Cardiac muscle cell (in vitro differentiated cells and primary cell): ENCODE data around the gene POFUT1. TPM values are rescaled to one million over a fixed set of nuclear protein-coding genes. Genes with fewer than 3 reads are reported as not detected.

Experiments
- DNase-seq, 2 donors: peaks; one replicate each; pipeline versions ENCODE4 v3.0.0 to v3.0.0-alpha.2; 2010 to 2017; ENCODE audit warnings: low read depth in 1 of 2, low spot score in 1 of 2
- H3K27ac ChIP-seq: fragments of 200-600 bp; sonication (generic); 2 replicates; pipeline ENCODE4 v1.5.1; 2016
- H3K27me3 ChIP-seq: fragments of 200-600 bp; sonication (generic); 2 replicates; pipeline ENCODE4 v1.6.0; 2016; ENCODE audit warnings: control low read depth
- H3K36me3 ChIP-seq: fragments of 200-600 bp; sonication (generic); 2 replicates; pipeline ENCODE4 v1.5.1; 2016; ENCODE audit warnings: control low read depth
- H3K4me1 ChIP-seq: fragments of 200-600 bp; sonication (generic); 2 replicates; pipeline ENCODE4 v1.8.1; 2017; ENCODE audit warnings: low read depth, mild to moderate bottlenecking, mixed run types
- H3K4me3 ChIP-seq: fragments of 200-600 bp; sonication (generic); 2 replicates; pipeline ENCODE4 v1.5.1; 2016; ENCODE audit warnings: mild to moderate bottlenecking
- H3K9me3 ChIP-seq: fragments of 200-600 bp; sonication (generic); 2 replicates; pipeline ENCODE4 v1.5.1; 2017; ENCODE audit warnings: low read depth, mild to moderate bottlenecking, control low read depth
- polyA plus RNA-seq: library from polyadenylated mRNA; unstranded; fragments of >200 nt; fragmentation: Nextera tagmentation; extraction: Ambion mirVana; gene quantifications from 2 replicates; pipeline ENCODE4 v1.2.1, GENCODE V29; 2016
- total RNA-seq: library from RNA; depleted of rRNA; stranded (reverse); fragments of >200 nt; gene quantifications from 2 replicates; pipeline ENCODE4 v1.2.3, GENCODE V29; 2016
- TF ChIP-seq, protein P1 (sequence below): IDR thresholded peaks from 2 replicates; pipeline ENCODE4 v1.5.1; 2012; ENCODE audit warnings: low read depth, mild to moderate bottlenecking, low read length

Gene POFUT1
- total and polyA plus RNA-seq, 2 experiments from 2014 or later, result 25.1 to 31.4 TPM

GRCh38 chr20:32206760-32207625 lies 687 bp upstream of the POFUT1 start:
- peak overlapping the region; percentile 87 for H3K4me3 ChIP-seq
- H3K27me3 ChIP-seq, result no peaks in the 10 kb centered on the region
- H3K9me3 ChIP-seq, result no peaks in the 10 kb centered on the region
- DNase-seq, result no peak
- H3K4me1 ChIP-seq, result peaks cover 46% of the 10 kb centered on the region
- H3K27ac ChIP-seq, result peak overlapping the region; percentile 99
- TF ChIP-seq, protein P1, sequence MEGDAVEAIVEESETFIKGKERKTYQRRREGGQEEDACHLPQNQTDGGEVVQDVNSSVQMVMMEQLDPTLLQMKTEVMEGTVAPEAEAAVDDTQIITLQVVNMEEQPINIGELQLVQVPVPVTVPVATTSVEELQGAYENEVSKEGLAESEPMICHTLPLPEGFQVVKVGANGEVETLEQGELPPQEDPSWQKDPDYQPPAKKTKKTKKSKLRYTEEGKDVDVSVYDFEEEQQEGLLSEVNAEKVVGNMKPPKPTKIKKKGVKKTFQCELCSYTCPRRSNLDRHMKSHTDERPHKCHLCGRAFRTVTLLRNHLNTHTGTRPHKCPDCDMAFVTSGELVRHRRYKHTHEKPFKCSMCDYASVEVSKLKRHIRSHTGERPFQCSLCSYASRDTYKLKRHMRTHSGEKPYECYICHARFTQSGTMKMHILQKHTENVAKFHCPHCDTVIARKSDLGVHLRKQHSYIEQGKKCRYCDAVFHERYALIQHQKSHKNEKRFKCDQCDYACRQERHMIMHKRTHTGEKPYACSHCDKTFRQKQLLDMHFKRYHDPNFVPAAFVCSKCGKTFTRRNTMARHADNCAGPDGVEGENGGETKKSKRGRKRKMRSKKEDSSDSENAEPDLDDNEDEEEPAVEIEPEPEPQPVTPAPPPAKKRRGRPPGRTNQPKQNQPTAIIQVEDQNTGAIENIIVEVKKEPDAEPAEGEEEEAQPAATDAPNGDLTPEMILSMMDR, result no peak
- H3K36me3 ChIP-seq, result no peaks in the 10 kb centered on the region

- peak overlapping the region; percentile 87 for H3K4me3 ChIP-seq
- peak in 1 of 2 donors; percentile 18 for DNase-seq
- H3K27me3 ChIP-seq, result no peaks in the 10 kb centered on the region
- H3K27ac ChIP-seq, result peak overlapping the region; percentile 99
- H3K4me1 ChIP-seq, result peaks cover 33% of the 10 kb centered on the region
- no peaks in the 10 kb centered on the region for H3K9me3 ChIP-seq
- TF ChIP-seq, protein P1, result no peak
- H3K36me3 ChIP-seq, result no peaks in the 10 kb centered on the region
Observed at GRCh38 chr20:32208499-32209154, 947 bp downstream of the POFUT1 start.

- Histone ChIP-seq H3K36me3 (no peaks in the 10 kb centered on the region), H3K4me3 (no peak overlapping the region), H3K27me3 (no peaks in the 10 kb centered on the region), H3K4me1 (peaks cover 19% of the 10 kb centered on the region), H3K9me3 (no peaks in the 10 kb centered on the region), H3K27ac (peak overlapping the region; percentile 22)
- DNase-seq, result no peak
- TF ChIP-seq, protein P1, result no peak
Observed at GRCh38 chr20:32209850-32210605, 2.3 kb downstream of the POFUT1 start.

DNA sequence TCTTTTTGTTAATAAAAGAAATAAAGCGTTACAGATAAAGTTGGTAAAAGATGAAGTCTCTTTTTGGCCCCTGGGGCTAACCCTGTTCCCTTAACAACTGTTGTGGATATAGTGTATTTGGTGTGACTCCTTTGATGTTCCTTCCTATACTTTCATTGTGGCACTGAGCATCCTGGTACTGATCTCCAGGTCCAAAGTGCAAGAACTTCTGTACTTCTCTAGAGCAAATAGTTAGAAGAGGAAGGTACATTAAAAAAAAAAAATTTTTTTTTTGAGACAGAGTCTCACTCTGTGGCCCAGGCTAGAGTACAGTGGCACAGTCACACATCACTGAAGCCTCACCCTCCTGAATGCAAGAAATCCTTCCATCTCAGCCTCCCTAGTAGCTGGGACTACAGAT lies 6.2 kb downstream of the POFUT1 start:
- Histone ChIP-seq H3K9me3 (no peaks in the 10 kb centered on the region), H3K4me3 (no peak overlapping the region), H3K4me1 (no peaks in the 10 kb centered on the region), H3K27me3 (no peaks in the 10 kb centered on the region), H3K36me3 (peaks cover 24% of the 10 kb centered on the region), H3K27ac (no peak overlapping the region)
- no peak for DNase-seq
- TF ChIP-seq, protein P1, result no peak

DNA sequence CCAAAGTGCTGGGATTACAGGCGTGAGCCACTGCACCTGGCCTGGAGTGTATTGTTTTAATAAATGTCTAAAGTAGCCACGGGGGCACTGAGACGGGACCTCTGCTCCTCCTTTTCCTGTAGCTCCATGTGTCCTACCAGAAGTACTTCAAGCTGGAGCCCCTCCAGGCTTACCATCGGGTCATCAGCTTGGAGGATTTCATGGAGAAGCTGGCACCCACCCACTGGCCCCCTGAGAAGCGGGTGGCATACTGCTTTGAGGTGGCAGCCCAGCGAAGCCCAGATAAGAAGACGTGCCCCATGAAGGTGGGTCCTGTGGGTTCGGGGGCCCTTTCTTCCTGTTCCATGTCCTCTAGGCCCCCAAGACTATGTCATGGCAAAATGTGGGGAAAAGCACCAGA lies 7.5 kb downstream of the POFUT1 start:
- DNase-seq, result no peak
- Histone ChIP-seq H3K27ac (no peak overlapping the region), H3K9me3 (no peaks in the 10 kb centered on the region), H3K36me3 (peaks cover 24% of the 10 kb centered on the region), H3K4me1 (no peaks in the 10 kb centered on the region), H3K27me3 (no peaks in the 10 kb centered on the region), H3K4me3 (no peak overlapping the region)
- TF ChIP-seq, protein P1, result no peak
